RWPE1 (cell line): ENCODE measurements around the gene PCK1.

Source experiments
- CTCF ChIA-PET: fragments of 350-600 bp; sonication (Branson Sonifier 250); formaldehyde crosslinking; extraction: SDS; loops from one replicate; lab custom pipeline; 2021; lab: Yijun Ruan, JAX
- POLR2A ChIA-PET: fragments of 400-600 bp; formaldehyde crosslinking; extraction: SDS; loops from one replicate; lab custom pipeline; 2020; ENCODE audit warnings: antibody characterized with exemption; ENCODE audit not compliant: low non-redundant PET; lab: Yijun Ruan, JAX
- DNase-seq: peaks from one replicate; pipeline ENCODE4 v3.0.0; 2012; ENCODE audit warnings: low spot score
- H3K27ac ChIP-seq: fragments of 450-650 bp; 2 replicates; pipeline ENCODE4 v1.5.1; 2017
- CTCF ChIP-seq: fragments of 450-650 bp; conservative IDR thresholded peaks from 2 replicates; pipeline ENCODE4 v1.5.1; 2017; ENCODE audit warnings: low read depth, mild to moderate bottlenecking

PCK1 gene

GRCh38 chr20:57592263-57593092, 31.6 kb downstream of the PCK1 start:
- POLR2A ChIA-PET = interaction anchor here (0.5 to 0.6 kb wide), 2 partner anchors 22 to 81 kb away, joined by 3 read pairs; no protein-coding TSS in a partner anchor
- DNase-seq = no peak
- CTCF ChIA-PET = interaction anchor here (0.6 to 3.1 kb wide), 8 partner anchors 9 to 933 kb away, joined by 3 to 25 read pairs (median 3); no protein-coding TSS in a partner anchor
- H3K27ac ChIP-seq = no peak overlapping the region
- no peak for TF ChIP-seq CTCF

- no peak for TF ChIP-seq CTCF
These were observed 32.4 kb downstream of the PCK1 start for GRCh38 chr20:57593134-57593886.

GRCh38 chr20:57594092-57594951, 33.4 kb downstream of the PCK1 start:
- H3K27ac ChIP-seq = no peak overlapping the region
- DNase-seq = peak; percentile 77
- peak; percentile 97 for TF ChIP-seq CTCF
- ChIA-PET CTCF (interaction anchor here (0.6 to 8.4 kb wide), 14 partner anchors 13 to 1247 kb away, joined by 3 to 109 read pairs (median 4); no protein-coding TSS in a partner anchor), POLR2A (interaction anchor here (0.6 kb wide), 1 partner anchor 608 kb away, joined by 3 read pairs; no protein-coding TSS in a partner anchor)

More at GRCh38 chr20:57593134-57593886, 32.4 kb downstream of the PCK1 start:
- CTCF ChIA-PET = interaction anchor here (0.6 to 3.1 kb wide), 6 partner anchors 8 to 855 kb away, joined by 3 to 25 read pairs (median 3); no protein-coding TSS in a partner anchor
- POLR2A ChIA-PET = no interaction called here
- no peak for DNase-seq
- H3K27ac ChIP-seq = no peak overlapping the region

- H3K27ac ChIP-seq = no peak overlapping the region
- no peak for TF ChIP-seq CTCF
- DNase-seq = no peak
- CTCF ChIA-PET = interaction anchor here (0.5 to 8.4 kb wide), 21 partner anchors 12 to 1246 kb away, joined by 3 to 109 read pairs (median 4); no protein-coding TSS in a partner anchor
- POLR2A ChIA-PET = no interaction called here
These were observed 34.4 kb downstream of the PCK1 start for GRCh38 chr20:57595041-57596030.

GRCh38 chr20:57596358-57596757, 35.4 kb downstream of the PCK1 start:
- POLR2A ChIA-PET = no interaction called here
- CTCF ChIA-PET = interaction anchor here (0.5 to 8.4 kb wide), 28 partner anchors 9 to 1891 kb away, joined by 3 to 109 read pairs (median 4); no protein-coding TSS in a partner anchor
- no peak for DNase-seq
- no peak for TF ChIP-seq CTCF
- H3K27ac ChIP-seq = no peak overlapping the region
